ENCODE measurements around the gene LRRN4.
"Not testable (repeated sequence)": the region's sequence is repeated elsewhere in the genome, so short reads cannot be mapped to it uniquely, and the experiment has no call there.

LRRN4 gene

GRCh38 chr20:6057691-6058090, 3.8 kb upstream of the LRRN4 start:
- Histone ChIP-seq H3K9me3 (replicated peaks; ENCODE audit: low read length) (no peaks in the 10 kb centered on the region), H3K27me3 (ENCODE audit: control insufficient read depth, insufficient read depth, low read length) (peaks cover 52% of the 10 kb centered on the region), H3K4me2 (ENCODE audit: low read length) (no peak overlapping the region), H3K4me1 (ENCODE audit: control insufficient read depth, insufficient read depth, low read length) (peaks cover under 1% of the 10 kb centered on the region), H3K9ac (ENCODE audit: low read depth, low read length) (no peak overlapping the region), H3K36me3 (ENCODE audit: insufficient read depth, low read length) (no peaks in the 10 kb centered on the region), H3K4me3 (ENCODE audit: low read length) (no peak overlapping the region)

- H3K36me3 ChIP-seq (ENCODE audit: insufficient read depth, low read length) = no peaks in the 10 kb centered on the region
- no peak overlapping the region for H3K9ac ChIP-seq (ENCODE audit: low read depth, low read length)
- no peak overlapping the region for H3K4me2 ChIP-seq (ENCODE audit: low read length)
- no peaks in the 10 kb centered on the region for H3K9me3 ChIP-seq (replicated peaks; ENCODE audit: low read length)
- peaks cover 57% of the 10 kb centered on the region for H3K27me3 ChIP-seq (ENCODE audit: control insufficient read depth, insufficient read depth, low read length)
- no peak overlapping the region for H3K4me3 ChIP-seq (ENCODE audit: low read length)
- peaks cover 6% of the 10 kb centered on the region for H3K4me1 ChIP-seq (ENCODE audit: control insufficient read depth, insufficient read depth, low read length)
These were observed 3.3 kb upstream of the LRRN4 start for GRCh38 chr20:6057139-6057538.

GRCh38 chr20:6055981-6056569, 2.2 kb upstream of the LRRN4 start:
- Histone ChIP-seq H3K4me2 (ENCODE audit: low read length) (no peak overlapping the region), H3K9me3 (replicated peaks; ENCODE audit: low read length) (no peaks in the 10 kb centered on the region), H3K4me1 (ENCODE audit: control insufficient read depth, insufficient read depth, low read length) (peaks cover 12% of the 10 kb centered on the region), H3K4me3 (ENCODE audit: low read length) (no peak overlapping the region), H3K36me3 (ENCODE audit: insufficient read depth, low read length) (no peaks in the 10 kb centered on the region), H3K9ac (ENCODE audit: low read depth, low read length) (no peak overlapping the region), H3K27me3 (ENCODE audit: control insufficient read depth, insufficient read depth, low read length) (peaks cover 66% of the 10 kb centered on the region)

GRCh38 chr20:6055161-6055783, 1.4 kb upstream of the LRRN4 start:
- H3K27me3 ChIP-seq (ENCODE audit: control insufficient read depth, insufficient read depth, low read length) = peaks cover 64% of the 10 kb centered on the region
- no peaks in the 10 kb centered on the region for H3K36me3 ChIP-seq (ENCODE audit: insufficient read depth, low read length)

GRCh38 chr20:6054689-6055051, 810 bp upstream of the LRRN4 start:
- H3K4me3 ChIP-seq (ENCODE audit: low read length); H3K9me3 ChIP-seq (replicated peaks; ENCODE audit: low read length); H3K4me2 ChIP-seq (ENCODE audit: low read length); H3K9ac ChIP-seq (ENCODE audit: low read depth, low read length); H3K36me3 ChIP-seq (ENCODE audit: insufficient read depth, low read length): not testable (repeated sequence)
- Histone ChIP-seq H3K27me3 (ENCODE audit: control insufficient read depth, insufficient read depth, low read length) (peaks cover 64% of the 10 kb centered on the region), H3K4me1 (ENCODE audit: control insufficient read depth, insufficient read depth, low read length) (peaks cover 12% of the 10 kb centered on the region)

More at GRCh38 chr20:6055161-6055783, 1.4 kb upstream of the LRRN4 start:
- H3K4me2 ChIP-seq (ENCODE audit: low read length) = no peak overlapping the region
- no peak overlapping the region for H3K9ac ChIP-seq (ENCODE audit: low read depth, low read length)
- H3K9me3 ChIP-seq (replicated peaks; ENCODE audit: low read length) = no peaks in the 10 kb centered on the region
- H3K4me1 ChIP-seq (ENCODE audit: control insufficient read depth, insufficient read depth, low read length) = peaks cover 12% of the 10 kb centered on the region
- H3K4me3 ChIP-seq (ENCODE audit: low read length) = no peak overlapping the region

- Histone ChIP-seq H3K36me3 (ENCODE audit: insufficient read depth, low read length) (no peaks in the 10 kb centered on the region), H3K27me3 (ENCODE audit: control insufficient read depth, insufficient read depth, low read length) (peaks cover 49% of the 10 kb centered on the region), H3K4me1 (ENCODE audit: control insufficient read depth, insufficient read depth, low read length) (peaks cover 12% of the 10 kb centered on the region), H3K9me3 (replicated peaks; ENCODE audit: low read length) (no peaks in the 10 kb centered on the region), H3K4me3 (ENCODE audit: low read length) (no peak overlapping the region), H3K4me2 (ENCODE audit: low read length) (no peak overlapping the region), H3K9ac (ENCODE audit: low read depth, low read length) (no peak overlapping the region)
These were observed 640 bp downstream of the LRRN4 start for GRCh38 chr20:6053064-6053775.

GRCh38 chr20:6051505-6051904, 2.4 kb downstream of the LRRN4 start:
- Histone ChIP-seq H3K9ac (ENCODE audit: low read depth, low read length) (no peak overlapping the region), H3K4me3 (ENCODE audit: low read length) (no peak overlapping the region), H3K4me1 (ENCODE audit: control insufficient read depth, insufficient read depth, low read length) (peaks cover 12% of the 10 kb centered on the region), H3K27me3 (ENCODE audit: control insufficient read depth, insufficient read depth, low read length) (peaks cover 35% of the 10 kb centered on the region), H3K9me3 (replicated peaks; ENCODE audit: low read length) (no peaks in the 10 kb centered on the region), H3K4me2 (ENCODE audit: low read length) (peak overlapping the region; percentile 85), H3K36me3 (ENCODE audit: insufficient read depth, low read length) (no peaks in the 10 kb centered on the region)

GRCh38 chr20:6048391-6048790, 5.5 kb downstream of the LRRN4 start:
- H3K36me3 ChIP-seq (ENCODE audit: insufficient read depth, low read length) = no peaks in the 10 kb centered on the region
- no peak overlapping the region for H3K9ac ChIP-seq (ENCODE audit: low read depth, low read length)
- H3K4me1 ChIP-seq (ENCODE audit: control insufficient read depth, insufficient read depth, low read length) = peaks cover 12% of the 10 kb centered on the region
- H3K9me3 ChIP-seq (replicated peaks; ENCODE audit: low read length) = no peaks in the 10 kb centered on the region
- no peak overlapping the region for H3K4me2 ChIP-seq (ENCODE audit: low read length)
- H3K27me3 ChIP-seq (ENCODE audit: control insufficient read depth, insufficient read depth, low read length) = peaks cover 25% of the 10 kb centered on the region
- H3K4me3 ChIP-seq (ENCODE audit: low read length) = no peak overlapping the region

GRCh38 chr20:6046432-6046831, 7.4 kb downstream of the LRRN4 start:
- H3K4me2 ChIP-seq (ENCODE audit: low read length) = no peak overlapping the region

GRCh38 chr20:6045566-6045965, 8.3 kb downstream of the LRRN4 start:
- peaks cover 16% of the 10 kb centered on the region for H3K36me3 ChIP-seq (ENCODE audit: insufficient read depth, low read length)
- no peak overlapping the region for H3K4me3 ChIP-seq (ENCODE audit: low read length)
- no peaks in the 10 kb centered on the region for H3K27me3 ChIP-seq (ENCODE audit: control insufficient read depth, insufficient read depth, low read length)
- H3K9me3 ChIP-seq (replicated peaks; ENCODE audit: low read length) = no peaks in the 10 kb centered on the region
- H3K4me1 ChIP-seq (ENCODE audit: control insufficient read depth, insufficient read depth, low read length) = no peaks in the 10 kb centered on the region
- H3K9ac ChIP-seq (ENCODE audit: low read depth, low read length) = no peak overlapping the region
- H3K4me2 ChIP-seq (ENCODE audit: low read length) = no peak overlapping the region

More at GRCh38 chr20:6046432-6046831, 7.4 kb downstream of the LRRN4 start:
- H3K9ac ChIP-seq (ENCODE audit: low read depth, low read length) = no peak overlapping the region
- peaks cover 8% of the 10 kb centered on the region for H3K27me3 ChIP-seq (ENCODE audit: control insufficient read depth, insufficient read depth, low read length)
- no peaks in the 10 kb centered on the region for H3K4me1 ChIP-seq (ENCODE audit: control insufficient read depth, insufficient read depth, low read length)
- peaks cover 9% of the 10 kb centered on the region for H3K36me3 ChIP-seq (ENCODE audit: insufficient read depth, low read length)
- no peaks in the 10 kb centered on the region for H3K9me3 ChIP-seq (replicated peaks; ENCODE audit: low read length)
- H3K4me3 ChIP-seq (ENCODE audit: low read length) = no peak overlapping the region

- Histone ChIP-seq H3K4me2 (ENCODE audit: low read length) (no peak overlapping the region), H3K27me3 (ENCODE audit: control insufficient read depth, insufficient read depth, low read length) (no peaks in the 10 kb centered on the region)
These were observed 9.7 kb downstream of the LRRN4 start for GRCh38 chr20:6044115-6044514.

More at GRCh38 chr20:6044115-6044514, 9.7 kb downstream of the LRRN4 start:
- Histone ChIP-seq H3K9ac (ENCODE audit: low read depth, low read length) (no peak overlapping the region), H3K4me1 (ENCODE audit: control insufficient read depth, insufficient read depth, low read length) (no peaks in the 10 kb centered on the region), H3K9me3 (replicated peaks; ENCODE audit: low read length) (no peaks in the 10 kb centered on the region), H3K4me3 (ENCODE audit: low read length) (no peak overlapping the region), H3K36me3 (ENCODE audit: insufficient read depth, low read length) (peaks cover 27% of the 10 kb centered on the region)

Measured in skeletal muscle satellite cell (primary cell).